GM12874 (cell line): ENCODE measurements around the gene CCNG2.

Experiments
- TF ChIP-seq, protein P1 (sequence below): IDR thresholded peaks from 2 replicates; pipeline ENCODE4 v1.5.1; 2011; ENCODE audit warnings: low read depth, mild to moderate bottlenecking, control low read depth, low read length, moderate library complexity; ENCODE audit not compliant: insufficient read depth

CCNG2 gene

DNA sequence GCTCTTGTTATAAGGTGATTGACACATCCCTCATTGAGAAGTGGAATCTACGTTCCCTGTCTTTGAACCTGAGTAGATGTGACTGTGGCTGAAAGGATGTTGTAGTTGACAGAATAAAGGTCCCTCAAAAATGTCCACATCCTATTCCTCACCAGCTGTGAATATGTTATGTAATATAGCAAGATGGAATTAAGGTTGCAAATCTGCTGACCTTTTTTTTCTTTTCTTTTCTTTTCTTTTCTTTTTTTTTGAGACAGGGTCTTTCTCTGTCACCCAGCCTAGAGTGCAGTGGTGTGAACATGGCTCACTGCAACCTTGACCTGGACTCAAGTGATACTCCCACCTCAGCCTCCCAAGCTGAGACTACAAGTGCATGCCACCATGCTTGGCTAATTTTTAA, 7.2 kb upstream of the CCNG2 start:
- TF ChIP-seq, protein P1, sequence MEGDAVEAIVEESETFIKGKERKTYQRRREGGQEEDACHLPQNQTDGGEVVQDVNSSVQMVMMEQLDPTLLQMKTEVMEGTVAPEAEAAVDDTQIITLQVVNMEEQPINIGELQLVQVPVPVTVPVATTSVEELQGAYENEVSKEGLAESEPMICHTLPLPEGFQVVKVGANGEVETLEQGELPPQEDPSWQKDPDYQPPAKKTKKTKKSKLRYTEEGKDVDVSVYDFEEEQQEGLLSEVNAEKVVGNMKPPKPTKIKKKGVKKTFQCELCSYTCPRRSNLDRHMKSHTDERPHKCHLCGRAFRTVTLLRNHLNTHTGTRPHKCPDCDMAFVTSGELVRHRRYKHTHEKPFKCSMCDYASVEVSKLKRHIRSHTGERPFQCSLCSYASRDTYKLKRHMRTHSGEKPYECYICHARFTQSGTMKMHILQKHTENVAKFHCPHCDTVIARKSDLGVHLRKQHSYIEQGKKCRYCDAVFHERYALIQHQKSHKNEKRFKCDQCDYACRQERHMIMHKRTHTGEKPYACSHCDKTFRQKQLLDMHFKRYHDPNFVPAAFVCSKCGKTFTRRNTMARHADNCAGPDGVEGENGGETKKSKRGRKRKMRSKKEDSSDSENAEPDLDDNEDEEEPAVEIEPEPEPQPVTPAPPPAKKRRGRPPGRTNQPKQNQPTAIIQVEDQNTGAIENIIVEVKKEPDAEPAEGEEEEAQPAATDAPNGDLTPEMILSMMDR: no peak

DNA sequence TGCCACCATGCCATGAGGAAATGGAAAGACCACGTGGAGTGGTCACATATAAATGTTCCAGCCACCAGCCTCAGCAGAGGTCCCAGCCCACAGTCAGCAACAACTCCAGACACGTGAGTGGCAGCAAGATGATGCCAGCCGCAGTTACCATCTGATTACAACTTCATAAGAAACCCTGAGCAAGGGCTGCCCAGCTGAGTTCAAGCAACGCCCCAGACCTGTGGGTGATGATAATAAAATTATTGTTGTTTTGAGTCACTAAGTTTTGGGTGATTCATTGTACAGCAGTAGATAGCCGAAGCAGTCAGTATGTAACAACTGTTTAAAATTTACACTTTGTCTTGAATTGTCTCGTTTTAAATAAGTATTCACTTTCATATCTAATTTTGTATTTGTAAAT, 5.8 kb upstream of the CCNG2 start:
- TF ChIP-seq, protein P1: no peak

DNA sequence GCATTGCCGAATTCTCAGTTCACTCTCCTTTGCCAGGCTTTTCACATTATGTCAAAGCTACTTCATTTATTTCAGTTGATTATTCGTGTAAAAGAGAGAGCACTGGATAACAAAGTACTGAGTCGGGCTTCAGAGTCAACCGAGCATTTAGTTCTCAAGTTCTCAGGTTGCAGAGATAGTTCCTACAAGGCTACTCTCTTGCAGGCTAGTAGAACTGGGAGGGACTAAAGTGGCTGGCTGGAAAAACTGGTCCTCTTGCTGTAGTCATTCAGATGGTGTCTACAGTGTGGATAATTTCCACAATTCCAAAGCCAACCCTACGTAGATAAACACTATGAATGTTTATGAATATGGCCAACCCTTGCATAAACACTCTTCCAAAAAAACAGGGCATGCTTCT, 4.6 kb upstream of the CCNG2 start:
- TF ChIP-seq, protein P1: no peak

DNA sequence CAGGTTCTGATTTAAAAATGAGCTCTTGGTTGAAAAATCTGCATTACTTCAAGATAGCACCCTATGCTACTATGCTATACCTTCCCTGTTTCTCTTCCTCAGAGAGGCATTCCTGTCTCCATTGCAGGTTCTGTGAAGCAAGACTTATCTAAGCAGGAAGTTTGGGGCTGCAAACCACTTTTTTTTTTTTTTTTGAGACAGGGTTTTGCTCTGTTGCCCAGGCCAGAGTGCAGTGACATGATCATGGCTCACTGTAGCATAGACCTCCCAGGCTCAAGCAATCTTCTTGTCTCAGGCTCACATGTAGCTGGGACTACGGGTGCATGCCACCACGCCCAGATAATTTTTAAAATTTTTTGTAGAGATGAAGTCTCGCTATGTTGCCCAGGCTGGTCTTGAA, 4.0 kb upstream of the CCNG2 start:
- TF ChIP-seq, protein P1: no peak

DNA sequence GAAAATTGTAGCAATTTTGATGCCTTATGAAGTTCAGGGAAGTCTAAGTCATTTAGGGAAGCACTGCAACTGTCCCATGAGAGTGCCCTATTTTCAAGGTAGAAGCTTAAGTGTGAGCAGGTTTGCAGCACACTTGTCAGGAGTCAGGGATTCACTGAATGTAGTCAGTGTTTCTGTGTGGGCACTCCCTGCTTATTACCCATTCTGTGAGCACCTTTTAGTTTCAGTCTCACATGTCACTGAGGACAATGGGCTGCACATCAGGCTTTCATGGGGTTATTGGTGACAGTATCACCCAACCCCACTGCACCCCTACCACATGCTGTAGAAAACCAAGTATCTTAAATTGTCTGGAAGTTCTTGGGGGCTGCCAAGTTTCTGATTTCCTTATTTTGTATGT, 2.9 kb upstream of the CCNG2 start:
- TF ChIP-seq, protein P1: no peak

DNA sequence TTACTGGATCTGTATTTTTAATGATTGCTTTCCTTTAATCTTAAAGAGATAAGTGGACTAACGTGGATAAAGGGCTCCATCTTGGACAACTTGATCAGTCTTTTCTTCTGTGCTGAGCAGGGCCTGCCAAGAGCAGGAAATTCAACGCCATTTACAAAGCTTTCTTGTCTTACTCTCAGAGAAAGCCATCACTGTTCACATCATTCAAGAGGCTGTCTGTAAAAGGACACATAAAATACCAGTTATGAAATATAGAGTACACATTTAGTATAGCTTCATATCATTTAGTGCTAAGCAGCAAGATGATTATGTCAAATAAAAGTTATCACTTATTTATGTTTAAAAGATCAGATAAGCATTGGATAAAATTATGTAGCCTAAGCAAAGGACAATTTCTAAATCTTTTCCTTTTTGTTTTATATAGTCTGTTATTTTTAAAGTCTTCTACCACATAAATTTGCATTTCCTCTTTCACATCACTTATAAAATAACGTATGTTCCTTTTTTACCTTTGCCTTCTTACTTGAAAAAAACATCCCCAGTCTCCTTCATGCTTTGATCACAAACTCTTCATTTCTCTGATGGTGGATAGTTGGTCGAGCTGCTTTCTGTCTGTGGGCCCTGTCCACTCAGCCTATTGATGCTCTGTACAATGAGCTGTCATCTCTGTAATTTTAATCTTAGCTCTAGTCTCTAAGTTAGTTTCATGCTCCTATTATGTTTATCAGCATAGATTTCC, 2.1 kb upstream of the CCNG2 start:
- TF ChIP-seq, protein P1: no peak

DNA sequence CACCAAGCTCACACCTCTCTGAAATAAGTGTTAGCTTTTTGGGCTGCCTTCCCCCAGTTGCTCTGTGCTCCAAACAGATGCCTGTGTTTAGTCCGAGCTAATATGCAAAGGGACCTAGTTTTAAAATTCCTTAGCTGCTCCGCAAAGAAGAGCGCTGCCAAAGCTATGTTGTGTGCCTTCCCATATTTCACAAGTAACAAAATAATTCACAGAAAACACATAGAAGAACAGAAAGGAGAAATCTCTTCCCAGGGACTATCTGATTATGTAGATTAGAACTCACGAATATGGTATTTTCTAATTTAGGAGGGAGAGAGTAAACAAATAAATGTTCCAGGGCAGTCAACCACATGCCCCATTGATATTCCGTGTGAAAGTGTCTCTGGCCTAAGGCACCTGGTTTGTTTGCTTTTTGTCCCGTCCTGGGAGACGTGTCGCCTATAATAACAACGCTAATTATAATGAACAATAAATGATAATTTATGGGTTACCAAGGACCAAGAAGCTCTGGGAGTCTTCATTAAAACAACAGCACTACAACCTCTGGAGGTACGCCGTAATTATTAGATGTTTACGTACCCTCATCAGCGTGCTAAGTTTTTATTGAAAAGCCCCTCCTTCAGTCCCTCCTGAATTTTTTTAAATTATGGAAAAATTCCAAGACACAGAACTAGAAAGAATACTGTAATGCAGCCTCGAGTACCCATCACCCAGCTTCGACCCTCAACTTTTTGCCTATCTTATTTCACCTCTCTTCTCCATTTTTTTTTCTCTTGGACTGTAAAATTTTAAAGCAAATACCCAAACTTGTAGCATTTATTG, 1.2 kb upstream of the CCNG2 start:
- TF ChIP-seq, protein P1: no peak
